HepG2 (cell line): ENCODE data around the gene HDAC10. TPM values are rescaled to one million over a fixed set of nuclear protein-coding genes. Genes with fewer than 3 reads are reported as not detected.
A peak's percentile ranks its signal among the peaks of the same experiment; 100 is the strongest.

ENCODE experiments used
- ATM ChIP-seq: fragments of 450-650 bp; IDR thresholded peaks from 2 replicates; pipeline ENCODE4 v1.7.1; 2017; ENCODE audit warnings: mild to moderate bottlenecking, borderline replicate concordance
- BRD4 ChIP-seq: sonication (generic); formaldehyde crosslinking; IDR thresholded peaks from 2 replicates; pipeline ENCODE4 v1.4.0; 2020; ENCODE audit warnings: missing genetic modification reagents
- CEBPZ ChIP-seq: IDR thresholded peaks from 2 replicates; pipeline ENCODE4 v1.6.1; 2012; ENCODE audit warnings: low read length, improper control_type of control experiment
- CHD2 ChIP-seq: IDR thresholded peaks from 2 replicates; pipeline ENCODE4 v1.6.1; 2011; ENCODE audit warnings: low read depth, low read length, improper control_type of control experiment
- E2F2 ChIP-seq: sonication (generic); formaldehyde crosslinking; IDR thresholded peaks from 2 replicates; pipeline ENCODE4 v1.4.0; 2020; ENCODE audit warnings: missing genetic modification reagents, borderline replicate concordance
- KDM5B ChIP-seq: sonication (generic); formaldehyde crosslinking; IDR thresholded peaks from 2 replicates; pipeline ENCODE4 v1.4.0; 2020; ENCODE audit warnings: missing genetic modification reagents, mild to moderate bottlenecking, borderline replicate concordance
- MXD3 ChIP-seq: IDR thresholded peaks from 2 replicates; pipeline ENCODE4 v1.6.1; 2016; ENCODE audit warnings: mild to moderate bottlenecking, missing biosample characterization, missing genetic modification reagents
- MYC ChIP-seq: sonication (generic); formaldehyde crosslinking; IDR thresholded peaks from 2 replicates; pipeline ENCODE4 v1.9.0; 2021; ENCODE audit warnings: missing genetic modification reagents, borderline replicate concordance
- NR2F1 ChIP-seq, 2 experiments: fragments of 450-650 bp in 1 of 2; formaldehyde crosslinking in 1 of 2; IDR thresholded peaks; 2 replicates each; pipeline versions ENCODE4 v1.5.0 to v1.6.1; 2016 to 2020; ENCODE audit warnings: mild to moderate bottlenecking in 1 of 2, missing compliant biosample characterization in 1 of 2, missing genetic modification reagents in 1 of 2, moderate library complexity in 1 of 2
- SRSF1 ChIP-seq: fragments of 200-400 bp; formaldehyde crosslinking; optimal IDR thresholded peaks from 2 replicates; pipeline ENCODE3; 2017; ENCODE audit warnings: mild to moderate bottlenecking, low read depth, low read length, moderate library complexity
- ZBTB3 ChIP-seq: sonication (generic); formaldehyde crosslinking; IDR thresholded peaks from 2 replicates; pipeline ENCODE4 v1.4.0; 2020; ENCODE audit warnings: low read depth, mild to moderate bottlenecking, moderate library complexity, missing genetic modification reagents, borderline replicate concordance
- ZNF12 ChIP-seq: sonication (generic); formaldehyde crosslinking; IDR thresholded peaks from 2 replicates; pipeline ENCODE4 v1.5.0; 2020; ENCODE audit warnings: missing genetic modification reagents
- ZNF160 ChIP-seq: sonication (generic); formaldehyde crosslinking; IDR thresholded peaks from 2 replicates; pipeline ENCODE4 v1.8.0; 2022; ENCODE audit warnings: mild to moderate bottlenecking, inconsistent platforms, missing genetic modification reagents
- ZNF318 ChIP-seq: sonication (generic); formaldehyde crosslinking; IDR thresholded peaks from 2 replicates; pipeline ENCODE4 v1.4.0; 2020; ENCODE audit warnings: mild to moderate bottlenecking, missing genetic modification reagents
- ZNF781 ChIP-seq: sonication (generic); formaldehyde crosslinking; IDR thresholded peaks from 2 replicates; pipeline ENCODE4 v1.5.1; 2020; ENCODE audit warnings: borderline replicate concordance, mild to moderate bottlenecking, missing genetic modification reagents; ENCODE audit errors: not compliant biosample characterization
- polyA plus RNA-seq, 8 experiments: library from polyadenylated mRNA; depleted of rRNA in 3 of 8; stranded (reverse) in 7 of 8; unstranded in 1 of 8; fragments of >200 nt; fragmentation: Illumina TruSeq in 4 of 8; extraction: Trizol in 4 of 8; gene quantifications; 2 replicates each; pipeline versions ENCODE4 v1.2.1 to v1.2.3, GENCODE V29; 2011 to 2016; ENCODE audit warnings: low read depth in 4 of 8, missing spikeins in 1 of 8, mixed read lengths in 1 of 8; ENCODE audit not compliant: insufficient read depth in 1 of 8
- total RNA-seq, 5 experiments: library from RNA; depleted of rRNA; stranded (reverse); fragments of >200 nt; fragmentation: Illumina TruSeq; extraction: Trizol; gene quantifications; 2 replicates each; pipeline ENCODE4 v1.2.3, GENCODE V29; 2016; ENCODE audit warnings: low read depth in 1 of 5

The HDAC10 gene
- total and polyA plus RNA-seq, 2 of the 13 experiments (the other 11 are each of a cell fraction or from before 2014, with no cell fraction given): 13.9 to 14.9 TPM

- TF ChIP-seq CHD2 (no peak), BRD4 (CRISPR knock-in tag) (no peak), MYC (0 out of 2 replicates have a peak, but pooled peaks have one; percentile 5), MXD3 (CRISPR knock-in tag) (no peak), ZNF318 (no peak; the same call in 1 of the 2 replicates), ZNF781 (CRISPR knock-in tag) (no peak), ZNF160 (CRISPR knock-in tag) (no peak), ATM (no peak), ZBTB3 (CRISPR knock-in tag) (no peak), KDM5B (CRISPR knock-in tag) (no peak), ZNF12 (CRISPR knock-in tag) (no peak), CEBPZ (no peak), E2F2 (CRISPR knock-in tag) (no peak), SRSF1 (no peak), NR2F1 (CRISPR knock-in tag; IDR thresholded peaks at IDR 0.05) (no peak)
Observed at GRCh38 chr22:50296658-50297490, 45.8 kb upstream of the HDAC10 start (continued).
